ENCODE data around the gene CATSPER3. TPM values are rescaled to one million over a fixed set of nuclear protein-coding genes. Genes with fewer than 3 reads are reported as not detected.
A peak's percentile ranks its signal among the peaks of the same experiment; 100 is the strongest.

Gene CATSPER3
- total RNA-seq, 2 experiments from 2014 or later, result 0.32 TPM; not detected in 1

- CTCF ChIA-PET, result no interaction called here
- no peaks in the 10 kb centered on the region for H3K4me1 Mint-ChIP-seq (ENCODE audit: low read depth)
- intact Hi-C loops (cut with micrococcal nuclease), result no loop called here
- no peak overlapping the region for H3K27ac Mint-ChIP-seq
- H3K9me3 Mint-ChIP-seq, result no peaks in the 10 kb centered on the region
- no peaks in the 10 kb centered on the region for H3K27me3 Mint-ChIP-seq (ENCODE audit: low read depth)
- H3K4me3 Mint-ChIP-seq, result no peak overlapping the region
- peaks cover 1% of the 10 kb centered on the region for H3K36me3 Mint-ChIP-seq (ENCODE audit: low read depth)
- no peak for DNase-seq
These were observed 18.8 kb upstream of the CATSPER3 start for GRCh38 chr5:134948911-134949310.

- intact Hi-C loops (cut with micrococcal nuclease), result no loop called here
- CTCF ChIA-PET, result no interaction called here
- Mint-ChIP-seq H3K27me3 (ENCODE audit: low read depth) (no peaks in the 10 kb centered on the region), H3K36me3 (ENCODE audit: low read depth) (peaks cover 3% of the 10 kb centered on the region), H3K27ac (no peak overlapping the region), H3K4me3 (no peak overlapping the region), H3K4me1 (ENCODE audit: low read depth) (no peaks in the 10 kb centered on the region), H3K9me3 (peaks cover 2% of the 10 kb centered on the region)
- no peak for DNase-seq
These were observed 18.4 kb upstream of the CATSPER3 start for GRCh38 chr5:134949316-134949715.

- H3K27ac Mint-ChIP-seq, result no peak overlapping the region
- intact Hi-C loops (cut with micrococcal nuclease), result no loop called here
- CTCF ChIA-PET, result no interaction called here
- H3K4me3 Mint-ChIP-seq, result no peak overlapping the region
- peaks cover 10% of the 10 kb centered on the region for H3K36me3 Mint-ChIP-seq (ENCODE audit: low read depth)
- H3K27me3 Mint-ChIP-seq (ENCODE audit: low read depth), result no peaks in the 10 kb centered on the region
- H3K4me1 Mint-ChIP-seq (ENCODE audit: low read depth), result peaks cover 4% of the 10 kb centered on the region
- no peak for DNase-seq
- H3K9me3 Mint-ChIP-seq, result peaks cover 7% of the 10 kb centered on the region
These were observed 9.6 kb upstream of the CATSPER3 start for GRCh38 chr5:134957920-134958608.

GRCh38 chr5:134958755-134959154 lies 9.0 kb upstream of the CATSPER3 start:
- Mint-ChIP-seq H3K27me3 (ENCODE audit: low read depth) (no peaks in the 10 kb centered on the region), H3K36me3 (ENCODE audit: low read depth) (peaks cover 10% of the 10 kb centered on the region), H3K4me3 (no peak overlapping the region), H3K4me1 (ENCODE audit: low read depth) (peaks cover 7% of the 10 kb centered on the region), H3K9me3 (peaks cover 7% of the 10 kb centered on the region), H3K27ac (no peak overlapping the region)
- intact Hi-C loops (cut with micrococcal nuclease), result no loop called here
- no peak for DNase-seq
- CTCF ChIA-PET, result no interaction called here

GRCh38 chr5:134963098-134963497 lies 4.6 kb upstream of the CATSPER3 start:
- CTCF ChIA-PET, result no interaction called here
- intact Hi-C loops (cut with micrococcal nuclease), result loop anchor here (5.0 kb wide), 1 partner anchor 69 kb away; the partner anchor contains the start of gene PITX1
- Mint-ChIP-seq H3K4me3 (no peak overlapping the region), H3K27me3 (ENCODE audit: low read depth) (no peaks in the 10 kb centered on the region), H3K27ac (no peak overlapping the region), H3K36me3 (ENCODE audit: low read depth) (no peaks in the 10 kb centered on the region), H3K9me3 (no peaks in the 10 kb centered on the region), H3K4me1 (ENCODE audit: low read depth) (peaks cover 31% of the 10 kb centered on the region)
- no peak for DNase-seq

- Mint-ChIP-seq H3K9me3 (no peaks in the 10 kb centered on the region), H3K27me3 (ENCODE audit: low read depth) (no peaks in the 10 kb centered on the region), H3K4me1 (ENCODE audit: low read depth) (peaks cover 27% of the 10 kb centered on the region), H3K36me3 (ENCODE audit: low read depth) (no peaks in the 10 kb centered on the region), H3K27ac (peak overlapping the region; percentile 62), H3K4me3 (no peak overlapping the region)
- DNase-seq, result peak; percentile 39
- CTCF ChIA-PET, result interaction anchor here (1.0 to 2.0 kb wide), 2 partner anchors 47 to 60 kb away, joined by 4 to 8 read pairs; partner anchors contain the start of gene PCBD2
- intact Hi-C loops (cut with micrococcal nuclease), result loop anchor here (1.0 to 5.0 kb wide), 3 partner anchors 24 to 68 kb away; partner anchors contain the start of gene PITX1
These were observed 3.1 kb upstream of the CATSPER3 start for GRCh38 chr5:134964359-134965270.

- intact Hi-C loops (cut with micrococcal nuclease), result loop anchor here (1.0 kb wide), 1 partner anchor 23 kb away; no protein-coding TSS in a partner anchor
- DNase-seq, result peak; percentile 45
- CTCF ChIA-PET, result interaction anchor here (1.0 to 2.0 kb wide), 2 partner anchors 48 to 61 kb away, joined by 4 to 8 read pairs; partner anchors contain the start of gene PCBD2
- H3K4me3 Mint-ChIP-seq, result no peak overlapping the region
- H3K36me3 Mint-ChIP-seq (ENCODE audit: low read depth), result no peaks in the 10 kb centered on the region
- no peaks in the 10 kb centered on the region for H3K9me3 Mint-ChIP-seq
- H3K27ac Mint-ChIP-seq, result peak overlapping the region; percentile 73
- no peaks in the 10 kb centered on the region for H3K27me3 Mint-ChIP-seq (ENCODE audit: low read depth)
- peaks cover 27% of the 10 kb centered on the region for H3K4me1 Mint-ChIP-seq (ENCODE audit: low read depth)
These were observed 2.4 kb upstream of the CATSPER3 start for GRCh38 chr5:134965271-134965825.

GRCh38 chr5:134968055-134968454 lies 348 bp downstream of the CATSPER3 start:
- Mint-ChIP-seq H3K9me3 (no peaks in the 10 kb centered on the region), H3K4me3 (no peak overlapping the region), H3K27me3 (ENCODE audit: low read depth) (no peaks in the 10 kb centered on the region), H3K36me3 (ENCODE audit: low read depth) (peaks cover 3% of the 10 kb centered on the region), H3K27ac (no peak overlapping the region), H3K4me1 (ENCODE audit: low read depth) (peaks cover 27% of the 10 kb centered on the region)
- intact Hi-C loops (cut with micrococcal nuclease), result no loop called here
- no peak for DNase-seq
- CTCF ChIA-PET, result no interaction called here

GRCh38 chr5:134969166-134969565 lies 1.5 kb downstream of the CATSPER3 start:
- Mint-ChIP-seq H3K4me3 (no peak overlapping the region), H3K36me3 (ENCODE audit: low read depth) (peaks cover 3% of the 10 kb centered on the region), H3K9me3 (no peaks in the 10 kb centered on the region), H3K27ac (no peak overlapping the region), H3K27me3 (ENCODE audit: low read depth) (no peaks in the 10 kb centered on the region), H3K4me1 (ENCODE audit: low read depth) (peaks cover 20% of the 10 kb centered on the region)
- intact Hi-C loops (cut with micrococcal nuclease), result no loop called here
- CTCF ChIA-PET, result no interaction called here
- DNase-seq, result no peak

GRCh38 chr5:134975078-134975715 lies 7.5 kb downstream of the CATSPER3 start:
- CTCF ChIA-PET, result interaction anchor here (0.6 to 0.7 kb wide), 2 partner anchors 9 to 49 kb away, joined by 3 read pairs; no protein-coding TSS in a partner anchor
- Mint-ChIP-seq H3K27me3 (ENCODE audit: low read depth) (no peaks in the 10 kb centered on the region), H3K27ac (no peak overlapping the region), H3K4me1 (ENCODE audit: low read depth) (no peaks in the 10 kb centered on the region), H3K4me3 (no peak overlapping the region), H3K9me3 (peaks cover 24% of the 10 kb centered on the region), H3K36me3 (ENCODE audit: low read depth) (peaks cover 16% of the 10 kb centered on the region)
- no peak for DNase-seq
- intact Hi-C loops (cut with micrococcal nuclease), result no loop called here

GRCh38 chr5:134975843-134976242 lies 8.1 kb downstream of the CATSPER3 start:
- intact Hi-C loops (cut with micrococcal nuclease), result no loop called here
- DNase-seq, result no peak
- Mint-ChIP-seq H3K27me3 (ENCODE audit: low read depth) (no peaks in the 10 kb centered on the region), H3K36me3 (ENCODE audit: low read depth) (peaks cover 17% of the 10 kb centered on the region), H3K9me3 (peaks cover 27% of the 10 kb centered on the region), H3K4me3 (no peak overlapping the region), H3K4me1 (ENCODE audit: low read depth) (no peaks in the 10 kb centered on the region), H3K27ac (no peak overlapping the region)
- CTCF ChIA-PET, result interaction anchor here (0.6 to 0.7 kb wide), 2 partner anchors 8 to 48 kb away, joined by 3 read pairs; no protein-coding TSS in a partner anchor

GRCh38 chr5:134976841-134977240 lies 9.1 kb downstream of the CATSPER3 start:
- H3K4me1 Mint-ChIP-seq (ENCODE audit: low read depth), result no peaks in the 10 kb centered on the region
- no peak for DNase-seq
- H3K4me3 Mint-ChIP-seq, result no peak overlapping the region
- peaks cover 34% of the 10 kb centered on the region for H3K9me3 Mint-ChIP-seq
- H3K27ac Mint-ChIP-seq, result no peak overlapping the region
- CTCF ChIA-PET, result interaction anchor here (0.7 kb wide), 1 partner anchor 24 kb away, joined by 3 read pairs; no protein-coding TSS in a partner anchor
- peaks cover 18% of the 10 kb centered on the region for H3K36me3 Mint-ChIP-seq (ENCODE audit: low read depth)
- no peaks in the 10 kb centered on the region for H3K27me3 Mint-ChIP-seq (ENCODE audit: low read depth)
- intact Hi-C loops (cut with micrococcal nuclease), result no loop called here
